Renal cortex interstitium (tissue), 11 donors: ENCODE data around the gene SFRP5. TPM values are rescaled to one million over a fixed set of nuclear protein-coding genes. Genes with fewer than 3 reads are reported as not detected.

Experiments used
- DNase-seq, 11 donors: peaks; one replicate each; pipeline ENCODE4 v3.0.0-alpha.2; 2013; ENCODE audit warnings: low read depth in 9 of 11, low spot score in 4 of 11; ENCODE audit errors: extremely low read depth in 1 of 11
- polyA plus RNA-seq, 3 donors: library from polyadenylated mRNA; unstranded; fragments of 120-200 nt; gene quantifications; one replicate each; pipeline ENCODE4 v1.2.1, GENCODE V29; 2013; ENCODE audit not compliant: insufficient read length in 3 of 3

Gene SFRP5
- polyA plus RNA-seq, 3 donors = 0.08 to 0.11 (median 0.11) TPM

DNA sequence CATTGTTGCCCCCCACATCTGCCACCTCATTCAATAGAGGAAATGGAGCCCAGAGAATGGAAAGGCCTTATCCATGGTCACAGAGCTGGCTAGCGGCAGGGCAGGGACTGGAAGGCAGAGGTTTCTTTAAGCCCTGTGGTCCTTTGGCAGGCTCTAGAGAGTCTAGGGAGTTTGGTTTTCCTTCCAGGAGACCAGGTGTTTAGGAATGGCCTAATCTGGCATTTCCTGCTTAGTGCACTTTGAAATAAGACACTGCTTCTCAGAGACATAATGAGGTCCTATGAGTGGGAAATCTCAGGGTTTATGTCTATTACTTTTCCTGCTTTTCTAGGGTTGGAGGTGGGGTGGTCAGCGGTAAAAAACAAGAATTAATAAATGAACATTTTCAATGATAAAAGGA, 52.2 kb downstream of the SFRP5 start:
- no peak for DNase-seq

DNA sequence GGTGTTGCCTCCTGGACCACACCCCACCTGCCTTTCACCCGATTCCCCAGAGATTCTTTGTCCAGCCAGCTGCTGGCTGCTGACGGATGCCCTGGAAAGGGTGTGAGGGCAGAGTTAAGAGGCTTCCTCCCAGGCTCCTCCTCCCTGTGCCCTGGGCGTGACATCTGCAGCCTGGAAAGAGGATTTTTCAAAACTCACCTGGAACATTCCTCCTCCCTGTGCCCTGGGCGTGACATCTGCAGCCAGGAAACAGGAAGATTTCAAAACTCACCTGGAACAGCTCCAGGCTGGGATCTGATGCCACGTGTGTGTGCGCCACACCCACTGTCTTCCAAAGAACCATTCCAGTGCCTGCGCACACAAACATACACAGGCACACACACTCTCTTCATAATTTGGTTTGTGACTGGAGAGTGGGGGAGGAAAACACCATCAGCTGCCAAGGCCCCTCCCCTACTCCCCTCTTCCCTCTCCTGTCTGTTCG, 53.1 kb downstream of the SFRP5 start:
- DNase-seq = no peak

DNA sequence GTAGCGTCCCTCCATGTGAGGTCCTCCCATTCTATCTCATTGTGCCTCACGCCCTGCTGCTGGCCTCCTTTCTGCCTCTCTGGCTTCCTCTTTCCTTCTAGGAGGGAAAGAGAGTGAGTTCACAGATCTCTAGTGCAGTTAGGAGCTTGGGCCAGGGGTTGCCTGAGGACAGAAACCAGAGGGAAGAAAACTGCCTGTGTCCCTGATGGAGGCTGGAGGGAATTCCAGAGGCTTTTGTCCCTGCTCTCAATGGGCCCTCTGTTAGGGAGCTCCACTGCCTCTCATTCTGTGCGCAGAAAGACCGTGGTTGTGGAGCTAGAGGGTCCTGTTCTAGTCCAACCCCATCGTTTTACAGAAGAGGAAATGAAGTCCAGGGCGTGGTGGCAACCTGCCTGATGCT, 53.6 kb downstream of the SFRP5 start:
- DNase-seq = no peak

DNA sequence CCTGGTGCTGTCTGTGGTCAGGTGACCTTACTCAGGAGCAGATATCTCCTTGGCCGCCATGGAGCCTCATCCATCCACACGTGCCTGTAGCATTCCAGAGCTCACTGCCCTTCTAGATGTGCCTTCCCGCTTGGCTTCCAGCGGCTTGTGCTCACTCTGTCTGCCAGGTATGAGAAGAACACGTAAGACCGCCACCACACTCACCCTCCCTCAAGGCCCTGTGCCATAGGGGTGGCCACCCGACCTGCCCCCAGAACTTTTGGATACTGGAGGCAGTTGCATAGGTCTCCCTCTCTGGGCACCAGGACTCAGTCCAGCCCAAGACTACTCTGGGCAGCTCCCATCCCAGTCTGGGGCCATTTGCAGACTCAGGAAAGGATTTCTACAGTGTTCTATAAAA, 54.2 kb downstream of the SFRP5 start:
- DNase-seq = no peak

Other genes with a start within 250 kb of the SFRP5 start
- under 1 TPM; 0.42 to 0.65 (median 0.60) TPM for gene ANKRD2, start 199.2 kb downstream of the SFRP5 start, polyA plus RNA-seq
- 10 to 100 TPM; 50.6 to 63.7 (median 50.8) TPM for gene HOGA1, start 187.6 kb downstream of the SFRP5 start, polyA plus RNA-seq
- 1 to 10 TPM in 1 of 3 donors, under 1 TPM in 2; 0.27 to 1.3 (median 0.84) TPM for gene C10orf62, start 182.3 kb downstream of the SFRP5 start, polyA plus RNA-seq
- gene MORN4, start 138.5 kb downstream of the SFRP5 start, polyA plus RNA-seq = 10 to 100 TPM; 21.6 to 29.5 (median 22.0) TPM
- 10 to 100 TPM; 17.4 to 20.8 (median 18.9) TPM for gene PI4K2A, start 131.3 kb downstream of the SFRP5 start, polyA plus RNA-seq
- 1 to 10 TPM; 3.7 to 8.6 (median 4.3) TPM for gene AVPI1, start 84.8 kb downstream of the SFRP5 start, polyA plus RNA-seq
- gene MARVELD1, start 58.3 kb downstream of the SFRP5 start, polyA plus RNA-seq = 10 to 100 TPM; 36.8 to 52.5 (median 47.4) TPM
- 10 to 100 TPM; 23.6 to 40.2 (median 23.7) TPM for gene ZFYVE27, start 34.9 kb downstream of the SFRP5 start, polyA plus RNA-seq
- under 1 TPM; 0.31 to 0.43 (median 0.41) TPM for gene GOLGA7B, start 77.8 kb upstream of the SFRP5 start, polyA plus RNA-seq